Smooth muscle cell (in vitro differentiated cells): Measurements from ENCODE around the gene TRPM1. TPM values are rescaled to one million over a fixed set of nuclear protein-coding genes. Genes with fewer than 3 reads are reported as not detected.

Source experiments
- DNase-seq: peaks from one replicate; lab custom pipeline; 2025; ENCODE audit not compliant: unreplicated experiment; lab: John Stamatoyannopoulos, UW
- H2AFZ ChIP-seq: fragments of 200-600 bp; sonication (generic); 2 replicates; pipeline ENCODE4 v1.6.0; 2016; ENCODE audit warnings: antibody characterized with exemption, low read depth, mild to moderate bottlenecking
- H3F3A ChIP-seq: fragments of 200-600 bp; sonication (generic); 2 replicates; pipeline ENCODE4 v1.6.0; 2017; ENCODE audit warnings: antibody characterized with exemption, low read depth
- H3K27ac ChIP-seq: fragments of 200-600 bp; sonication (generic); 2 replicates; pipeline ENCODE4 v1.5.1; 2016; ENCODE audit warnings: low read depth, mild to moderate bottlenecking
- H3K27me3 ChIP-seq: fragments of 200-600 bp; sonication (generic); 2 replicates; pipeline ENCODE4 v1.6.1; 2016; ENCODE audit warnings: low read depth, mild to moderate bottlenecking
- H3K36me3 ChIP-seq: fragments of 200-600 bp; sonication (generic); 2 replicates; pipeline ENCODE4 v1.5.1; 2016; ENCODE audit warnings: low read depth
- H3K4me1 ChIP-seq: fragments of 200-600 bp; sonication (generic); 2 replicates; pipeline ENCODE4 v1.5.1; 2016; ENCODE audit warnings: low read depth
- H3K4me2 ChIP-seq: fragments of 200-600 bp; sonication (generic); 2 replicates; pipeline ENCODE4 v1.6.0; 2016; ENCODE audit warnings: mild to moderate bottlenecking
- H3K4me3 ChIP-seq: fragments of 200-600 bp; sonication (generic); 2 replicates; pipeline ENCODE4 v1.5.1; 2016; ENCODE audit warnings: mild to moderate bottlenecking
- H3K79me2 ChIP-seq: fragments of 200-600 bp; sonication (generic); 2 replicates; pipeline ENCODE4 v1.6.0; 2016; ENCODE audit warnings: low read depth, mild to moderate bottlenecking
- H3K9ac ChIP-seq: fragments of 200-600 bp; sonication (generic); 2 replicates; pipeline ENCODE4 v1.6.0; 2016; ENCODE audit warnings: low read depth
- H3K9me3 ChIP-seq: fragments of 200-600 bp; sonication (generic); replicated peaks from 2 replicates; pipeline ENCODE4 v1.5.1; 2016; ENCODE audit warnings: low read depth
- H4K20me1 ChIP-seq: fragments of 200-600 bp; sonication (generic); 2 replicates; pipeline ENCODE4 v1.6.0; 2016; ENCODE audit warnings: low read depth
- CTCF ChIP-seq: fragments of 200-600 bp; sonication (generic); IDR thresholded peaks from 2 replicates; pipeline ENCODE4 v1.5.1; 2017; ENCODE audit warnings: borderline replicate concordance, mild to moderate bottlenecking, antibody characterized with exemption; ENCODE audit not compliant: insufficient read depth, poor library complexity, severe bottlenecking
- WGBS: methylation state at CpG from one replicate; pipeline ENCODE4 v1.1.7; 2016; ENCODE audit warnings: low lambda C conversion rate; 5-methylcytosine and 5-hydroxymethylcytosine counted together
- polyA plus RNA-seq: library from polyadenylated mRNA; unstranded; fragments of >200 nt; fragmentation: Nextera tagmentation; extraction: Ambion mirVana; gene quantifications from 2 replicates; pipeline ENCODE4 v1.2.1, GENCODE V29; 2016
- total RNA-seq: library from RNA; depleted of rRNA; stranded (reverse); fragments of >200 nt; gene quantifications from 2 replicates; pipeline ENCODE4 v1.2.3, GENCODE V29; 2014

Gene TRPM1
- total and polyA plus RNA-seq, 2 experiments from 2014 or later: not detected

- no peak for TF ChIP-seq CTCF
- Histone ChIP-seq H3K27ac (no peak overlapping the region), H3K79me2 (no peaks in the 10 kb centered on the region), H3K4me1 (peaks cover 7% of the 10 kb centered on the region), H3K36me3 (no peaks in the 10 kb centered on the region), H3K9ac (no peak overlapping the region), H3K27me3 (no peaks in the 10 kb centered on the region), H3F3A (no peaks in the 10 kb centered on the region), H4K20me1 (no peaks in the 10 kb centered on the region), H3K4me3 (peak overlapping the region; percentile 24), H2AFZ (no peak overlapping the region), H3K9me3 (no peaks in the 10 kb centered on the region), H3K4me2 (peak overlapping the region; percentile 72)
- peak; percentile 21 for DNase-seq
- WGBS: 20% methylated on average over 12 of the region's 26 CpGs
Measured at GRCh38 chr15:31080591-31081014, 20.9 kb downstream of the TRPM1 start.

- Histone ChIP-seq H3K4me1 (peaks cover 7% of the 10 kb centered on the region), H3K79me2 (no peaks in the 10 kb centered on the region), H3F3A (no peaks in the 10 kb centered on the region), H2AFZ (no peak overlapping the region), H3K9me3 (no peaks in the 10 kb centered on the region), H3K27ac (peak overlapping the region; percentile 37), H3K9ac (no peak overlapping the region), H3K4me3 (no peak overlapping the region), H3K27me3 (no peaks in the 10 kb centered on the region), H3K4me2 (peak overlapping the region; percentile 61), H3K36me3 (no peaks in the 10 kb centered on the region), H4K20me1 (no peaks in the 10 kb centered on the region)
- 33% methylated on average over 2 of the region's 2 CpGs for WGBS
- no peak for DNase-seq
- no peak for TF ChIP-seq CTCF
Measured at GRCh38 chr15:31079519-31079918, 22.0 kb downstream of the TRPM1 start.

- Histone ChIP-seq H3K4me3 (no peak overlapping the region), H3F3A (no peaks in the 10 kb centered on the region), H3K36me3 (no peaks in the 10 kb centered on the region), H4K20me1 (no peaks in the 10 kb centered on the region), H3K9me3 (no peaks in the 10 kb centered on the region), H3K79me2 (no peaks in the 10 kb centered on the region), H3K4me2 (peak overlapping the region; percentile 47), H2AFZ (no peak overlapping the region), H3K9ac (no peak overlapping the region), H3K4me1 (peaks cover 7% of the 10 kb centered on the region), H3K27me3 (no peaks in the 10 kb centered on the region), H3K27ac (no peak overlapping the region)
- 74% methylated on average over 8 of the region's 8 CpGs for WGBS
- TF ChIP-seq CTCF: no peak
- DNase-seq: no peak
Measured at GRCh38 chr15:31078471-31078870, 23.1 kb downstream of the TRPM1 start.

DNA sequence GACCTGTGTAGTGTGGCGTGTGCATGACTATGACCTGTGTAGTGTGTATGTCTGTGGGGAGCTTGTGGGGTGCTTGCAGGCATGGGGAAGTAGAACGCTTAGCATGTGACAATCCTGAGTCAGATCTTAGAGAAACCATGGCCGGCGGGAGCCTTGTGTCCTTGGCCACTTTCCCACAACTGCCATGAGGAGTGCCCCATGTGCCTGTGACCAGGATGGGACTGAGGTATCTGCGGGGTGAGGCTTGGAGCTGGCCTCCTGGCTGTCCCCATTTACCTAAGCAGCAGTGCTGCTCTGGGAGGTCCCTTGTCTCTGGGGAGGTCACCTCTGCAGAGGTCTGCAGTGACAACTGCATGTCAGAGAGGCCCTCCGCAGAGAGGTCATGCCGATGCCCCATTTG, 23.6 kb downstream of the TRPM1 start:
- Histone ChIP-seq H3K36me3 (no peaks in the 10 kb centered on the region), H4K20me1 (no peaks in the 10 kb centered on the region), H3K27ac (no peak overlapping the region), H3K4me1 (peaks cover 7% of the 10 kb centered on the region), H3K27me3 (no peaks in the 10 kb centered on the region), H3K4me2 (no peak overlapping the region), H3K9ac (no peak overlapping the region), H3K79me2 (no peaks in the 10 kb centered on the region), H2AFZ (no peak overlapping the region), H3K4me3 (no peak overlapping the region), H3K9me3 (no peaks in the 10 kb centered on the region), H3F3A (no peaks in the 10 kb centered on the region)
- no peak for DNase-seq
- WGBS: 96% methylated on average over 7 of the region's 7 CpGs
- no peak for TF ChIP-seq CTCF
